CMK (cell line): ENCODE measurements around the gene SLC22A4.

Source experiments
- DNase-seq: peaks from one replicate; pipeline ENCODE4 v3.0.0-alpha.2; 2010; ENCODE audit warnings: low read depth

The SLC22A4 gene

DNA sequence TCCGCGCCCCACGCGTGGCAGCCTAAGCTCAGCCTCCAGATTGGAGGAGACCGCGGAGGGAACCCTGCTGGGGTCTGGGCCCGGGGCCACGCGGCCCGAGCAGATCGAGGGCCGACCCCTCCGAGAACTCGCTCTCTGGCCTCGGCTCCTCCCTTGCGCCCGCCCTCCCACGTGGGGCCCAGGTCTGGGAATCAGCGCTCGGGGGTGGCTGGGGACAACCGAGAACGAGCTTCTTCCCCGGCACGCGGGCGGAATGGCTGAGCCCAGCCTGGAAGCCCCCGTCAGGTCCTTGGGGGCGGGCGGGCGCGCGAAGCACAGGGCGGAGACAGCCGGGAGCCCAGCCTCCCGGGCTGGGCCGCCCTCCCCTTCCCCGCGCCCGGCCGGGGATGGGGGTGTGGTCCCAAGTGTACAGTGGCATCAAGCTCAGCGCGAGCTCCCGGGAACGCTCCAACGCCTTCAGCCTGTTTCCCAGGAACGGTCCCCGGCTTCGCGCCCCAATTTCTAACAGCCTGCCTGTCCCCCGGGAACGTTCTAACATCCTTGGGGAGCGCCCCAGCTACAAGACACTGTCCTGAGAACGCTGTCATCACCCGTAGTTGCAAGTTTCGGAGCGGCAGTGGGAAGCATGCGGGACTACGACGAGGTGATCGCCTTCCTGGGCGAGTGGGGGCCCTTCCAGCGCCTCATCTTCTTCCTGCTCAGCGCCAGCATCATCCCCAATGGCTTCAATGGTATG is at the start of gene SLC22A4:
SLC22A4 (plus strand) TSS at position 403 of the 736 bp plus-strand sequence; CDS start at position 626, 223 bp downstream.
- no peak for DNase-seq

DNA sequence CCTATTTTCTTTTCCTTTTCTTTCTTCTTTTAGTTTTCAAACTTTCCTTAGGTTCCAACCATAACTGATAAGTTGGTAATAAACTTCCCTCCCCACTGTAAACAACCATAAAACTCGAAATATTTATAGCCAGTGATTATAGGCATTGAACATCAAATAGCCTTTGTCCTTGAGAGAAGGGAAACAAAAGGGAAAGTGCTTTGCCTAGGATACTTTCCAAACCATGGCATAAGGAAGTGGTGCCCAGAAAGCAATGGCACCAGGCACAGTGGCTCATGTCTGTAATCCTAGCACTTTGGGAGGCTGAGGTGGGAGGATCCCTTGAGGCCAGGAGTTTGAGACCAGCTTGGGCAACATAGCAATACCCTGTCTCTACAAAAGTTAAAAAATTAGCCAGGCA is 48.6 kb upstream of the SLC22A4 start:
- no peak for DNase-seq

DNA sequence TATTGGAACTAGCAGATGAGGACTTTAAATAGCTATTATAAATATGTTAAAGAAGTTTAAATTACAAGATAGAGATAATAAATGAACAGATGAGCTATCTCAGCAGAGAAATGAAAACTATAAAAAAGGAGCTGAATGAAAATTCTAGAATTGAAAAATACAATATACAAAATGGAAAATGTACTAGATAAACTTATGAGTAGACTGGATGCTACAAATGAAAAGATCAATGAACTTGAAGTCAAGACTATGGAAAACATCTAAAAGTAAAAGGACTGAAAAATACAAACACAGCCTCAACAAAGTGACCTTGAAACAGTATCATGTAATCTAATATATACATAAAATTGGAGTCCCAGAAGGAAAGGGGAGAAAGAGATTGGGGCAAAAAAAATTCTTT is 47.4 kb upstream of the SLC22A4 start:
- no peak for DNase-seq

DNA sequence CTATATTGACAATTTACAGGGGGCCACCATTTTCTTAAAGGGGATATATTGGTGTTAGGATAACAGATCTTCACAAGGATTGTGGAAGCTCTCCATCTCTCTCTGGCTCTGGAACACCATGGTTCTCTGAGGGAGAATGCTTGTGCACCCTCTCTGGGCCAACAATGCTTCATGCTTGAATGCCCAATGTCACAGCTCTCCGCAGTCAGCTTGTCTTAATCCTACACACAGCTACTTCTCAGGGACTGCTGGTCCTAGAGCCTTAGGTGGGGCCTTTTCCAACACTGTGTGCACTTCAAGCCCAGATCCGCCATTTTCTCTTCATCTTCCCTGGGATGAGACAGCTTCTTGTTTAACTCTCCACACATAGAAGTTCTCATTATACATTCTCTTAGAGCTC is 43.6 kb upstream of the SLC22A4 start:
- DNase-seq = no peak

DNA sequence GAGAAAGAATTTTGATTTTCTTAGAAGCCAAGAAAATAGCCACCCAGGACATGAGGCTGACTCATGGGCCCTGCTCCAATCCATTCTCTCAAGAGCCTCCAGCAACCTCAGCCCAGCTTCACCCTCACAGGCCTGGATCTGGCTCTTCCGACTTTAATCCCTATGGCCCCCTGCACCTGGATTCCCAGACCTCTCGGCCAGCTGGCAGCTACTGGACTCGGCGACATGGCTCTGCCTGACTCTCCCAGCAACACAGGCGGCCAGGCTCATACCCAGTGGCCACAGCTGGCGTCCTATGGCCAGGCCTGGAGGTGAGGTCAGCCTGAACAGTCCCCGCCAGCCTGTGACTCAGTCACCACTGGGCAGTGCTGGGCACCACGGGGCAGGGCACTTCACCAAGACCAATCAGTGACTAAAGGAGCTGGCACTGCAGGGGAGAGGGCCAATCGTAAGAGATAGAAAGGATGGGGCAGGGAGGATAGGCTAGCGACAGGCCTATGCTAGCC is 42.9 kb upstream of the SLC22A4 start:
- no peak for DNase-seq

DNA sequence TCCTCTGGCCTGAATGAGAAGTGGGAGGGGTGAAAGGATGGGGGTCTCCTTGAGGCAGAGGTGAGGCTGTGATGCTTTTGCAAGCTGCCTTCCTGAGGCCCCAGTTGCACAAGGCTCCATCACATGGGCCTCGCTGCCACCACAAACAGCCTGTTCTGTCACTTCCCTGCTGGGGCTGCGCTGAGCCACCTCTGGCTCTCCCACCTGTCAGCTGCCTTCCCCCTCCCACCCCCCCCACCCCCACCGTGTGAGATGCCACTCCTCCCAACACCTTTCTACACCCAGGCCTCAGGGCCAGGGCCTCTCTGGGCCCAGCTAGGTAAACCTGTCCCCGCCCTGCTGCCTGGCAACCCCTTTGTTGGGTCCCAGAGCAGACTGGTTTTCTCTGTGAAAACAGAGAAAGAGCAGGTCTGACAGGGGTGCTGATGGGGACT is 41.2 kb upstream of the SLC22A4 start:
- no peak for DNase-seq

DNA sequence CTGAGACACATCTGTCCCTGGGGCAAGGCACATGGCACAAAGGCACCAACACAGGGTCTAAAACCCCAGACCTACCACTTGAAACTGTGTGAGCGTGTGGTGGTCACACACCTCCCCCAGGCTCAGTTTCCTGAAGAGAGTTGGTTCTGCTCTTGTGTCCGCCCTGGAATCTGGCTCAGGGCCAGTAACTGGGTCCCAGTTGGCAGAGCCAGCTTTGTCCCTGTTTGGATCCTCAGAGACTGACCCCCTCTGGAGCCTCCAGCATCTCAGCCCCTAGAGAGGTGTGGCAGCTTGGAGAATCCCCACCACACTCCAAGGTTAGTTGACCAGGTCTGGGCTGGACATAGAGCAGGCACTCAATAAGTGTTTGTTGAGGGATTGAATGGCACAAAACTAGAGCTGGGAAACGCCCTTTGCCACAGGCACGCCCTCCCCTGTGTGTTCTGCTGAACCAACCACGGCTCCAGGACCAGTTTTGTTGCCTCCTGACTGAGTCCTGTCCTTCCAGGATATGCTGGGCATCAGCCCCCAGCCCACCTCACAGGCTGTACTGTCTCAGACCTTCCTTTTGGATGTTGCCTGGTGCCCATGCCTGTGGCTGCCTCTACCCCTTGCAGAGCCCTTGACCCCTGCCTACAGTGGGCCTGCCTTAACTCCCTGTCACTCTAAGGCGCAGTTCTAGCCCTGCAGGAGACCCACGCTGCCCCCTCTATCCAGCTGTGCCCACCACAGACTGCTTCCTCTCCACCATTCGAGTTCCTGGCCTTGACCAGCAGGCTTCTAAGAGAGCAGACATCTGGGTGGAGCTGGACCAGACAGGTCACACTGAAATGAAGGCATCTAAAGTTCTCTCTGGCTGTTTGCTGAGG is 40.5 kb upstream of the SLC22A4 start:
- no peak for DNase-seq

DNA sequence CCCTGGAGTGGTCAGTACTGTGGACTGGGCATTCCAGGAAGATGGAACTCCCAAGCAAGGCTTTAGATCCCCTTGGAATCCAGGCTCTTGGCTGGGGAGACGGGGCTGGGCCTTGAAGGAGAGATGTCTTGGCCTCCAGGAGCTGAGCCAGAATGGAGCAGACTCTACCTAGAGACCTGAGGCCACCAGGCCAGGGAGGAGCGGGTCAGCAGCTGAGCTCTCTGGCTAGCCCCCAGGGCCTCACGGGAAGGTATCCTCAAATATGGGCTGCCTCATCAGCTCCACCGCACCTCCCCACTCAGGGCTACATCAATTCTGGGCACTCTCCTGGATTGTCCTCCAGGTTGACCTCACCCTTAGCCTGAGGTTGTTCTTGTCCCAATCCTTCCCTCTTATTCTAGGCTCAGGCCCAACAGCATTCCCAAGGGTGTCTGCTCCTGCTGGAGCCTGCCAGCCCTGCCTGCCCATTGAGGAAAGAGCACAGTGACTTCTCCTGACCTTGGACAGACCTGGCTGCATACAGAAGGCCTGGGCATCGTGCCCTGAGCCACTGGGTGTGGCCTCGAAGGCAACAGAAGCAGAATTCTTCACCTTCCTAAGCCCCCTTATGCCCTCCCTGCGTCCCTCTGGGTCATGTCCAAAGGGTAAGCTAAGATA is 39.7 kb upstream of the SLC22A4 start:
- no peak for DNase-seq

DNA sequence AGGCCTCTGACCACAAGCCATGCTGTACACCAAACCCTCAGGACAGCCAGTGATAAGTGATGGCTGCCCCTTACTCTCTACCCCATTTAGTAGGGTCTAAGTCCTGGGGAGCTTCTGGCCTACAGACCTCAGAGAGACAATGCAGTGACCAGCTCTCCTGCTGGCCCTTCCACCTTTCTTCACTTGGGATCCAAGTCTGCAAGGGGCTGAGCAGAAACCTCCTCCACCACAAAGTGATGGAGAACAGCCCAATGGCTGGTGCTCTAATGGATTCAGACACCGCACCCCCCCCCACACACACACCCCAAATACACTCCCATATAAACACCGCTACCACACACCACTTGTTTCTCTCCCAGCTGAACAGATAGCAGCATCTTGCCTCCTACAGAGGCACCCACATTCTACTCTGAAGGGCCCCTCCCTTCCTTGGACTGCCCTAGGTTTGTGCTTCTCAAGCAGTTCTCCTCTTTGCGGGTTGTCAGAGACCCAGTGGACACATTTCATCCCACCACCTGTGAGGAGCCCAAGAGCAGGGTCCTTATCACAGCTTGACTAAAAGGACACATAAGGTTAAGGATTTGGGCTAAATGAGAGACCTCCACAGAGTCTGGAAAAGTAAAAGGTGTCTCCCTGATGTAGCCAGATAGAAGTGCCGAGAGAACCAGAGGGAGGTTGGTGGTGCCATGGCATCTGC is 38.0 kb upstream of the SLC22A4 start:
- no peak for DNase-seq

DNA sequence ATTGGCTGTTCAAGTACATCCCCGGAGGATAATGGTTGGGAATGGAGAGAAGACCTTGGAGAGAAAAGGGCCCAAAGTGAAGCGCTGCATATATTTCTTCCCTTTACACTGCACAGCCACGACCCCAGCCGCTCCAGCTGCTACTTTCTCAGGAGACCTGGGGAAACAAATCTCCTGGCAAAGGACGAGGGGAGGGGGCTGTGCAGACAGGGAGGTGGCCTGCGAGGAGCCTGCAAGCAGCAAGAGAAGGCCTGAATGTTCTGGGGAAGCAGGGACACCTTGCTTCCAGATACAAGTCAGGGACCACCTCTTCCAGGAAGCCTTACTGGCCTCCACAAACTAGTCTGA is 37.4 kb upstream of the SLC22A4 start:
- no peak for DNase-seq

DNA sequence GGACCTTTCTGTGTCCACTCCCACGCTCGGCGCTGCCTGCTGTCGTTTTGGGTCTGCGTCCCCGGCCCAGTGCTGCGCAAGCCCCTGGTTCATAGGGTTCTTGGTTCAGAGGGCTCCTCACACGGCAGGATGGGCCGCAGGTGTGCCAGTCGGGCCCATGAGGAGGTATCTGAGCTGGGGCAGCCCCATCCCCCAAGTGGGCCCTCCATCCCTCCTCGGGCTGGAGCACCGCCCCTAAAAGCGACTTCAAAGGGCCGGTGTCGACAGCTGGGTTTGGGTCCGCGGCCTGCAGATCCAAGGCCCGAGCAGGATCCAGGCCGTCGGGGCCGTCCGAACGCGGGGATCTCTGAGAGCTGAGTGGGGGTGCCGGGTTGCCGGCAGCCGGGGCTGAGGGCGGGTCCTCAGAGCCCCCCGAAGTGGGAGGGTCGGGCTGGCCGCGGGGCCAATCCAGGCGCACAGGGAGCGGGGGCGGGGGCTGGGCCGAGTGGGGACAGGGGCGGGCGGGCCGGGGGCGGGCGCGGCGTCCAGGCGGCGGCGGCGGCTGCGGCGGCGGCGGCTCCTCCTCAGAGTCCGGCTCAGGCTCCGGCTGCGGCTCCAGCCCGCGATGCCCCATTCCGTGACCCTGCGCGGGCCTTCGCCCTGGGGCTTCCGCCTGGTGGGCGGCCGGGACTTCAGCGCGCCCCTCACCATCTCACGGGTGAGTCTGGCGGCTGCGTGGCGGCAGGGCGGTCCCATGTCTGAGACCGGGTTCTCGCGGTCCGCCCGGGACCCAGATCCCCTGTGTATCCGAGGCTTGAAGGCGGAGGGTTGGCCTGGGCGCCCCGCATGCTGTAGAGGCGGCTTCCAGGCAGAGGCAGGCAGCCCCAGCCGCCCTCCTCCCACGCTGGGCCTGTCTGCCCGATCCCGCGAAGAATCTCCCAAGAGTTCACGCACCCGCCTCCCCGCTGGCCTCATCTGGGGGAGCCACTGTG is 36.8 kb upstream of the SLC22A4 start, which contains the start of gene PDLIM4:
PDLIM4 (plus strand) TSS at position 566 of the 971 bp plus-strand sequence; CDS start at position 605, 39 bp downstream.
- DNase-seq = no peak

DNA sequence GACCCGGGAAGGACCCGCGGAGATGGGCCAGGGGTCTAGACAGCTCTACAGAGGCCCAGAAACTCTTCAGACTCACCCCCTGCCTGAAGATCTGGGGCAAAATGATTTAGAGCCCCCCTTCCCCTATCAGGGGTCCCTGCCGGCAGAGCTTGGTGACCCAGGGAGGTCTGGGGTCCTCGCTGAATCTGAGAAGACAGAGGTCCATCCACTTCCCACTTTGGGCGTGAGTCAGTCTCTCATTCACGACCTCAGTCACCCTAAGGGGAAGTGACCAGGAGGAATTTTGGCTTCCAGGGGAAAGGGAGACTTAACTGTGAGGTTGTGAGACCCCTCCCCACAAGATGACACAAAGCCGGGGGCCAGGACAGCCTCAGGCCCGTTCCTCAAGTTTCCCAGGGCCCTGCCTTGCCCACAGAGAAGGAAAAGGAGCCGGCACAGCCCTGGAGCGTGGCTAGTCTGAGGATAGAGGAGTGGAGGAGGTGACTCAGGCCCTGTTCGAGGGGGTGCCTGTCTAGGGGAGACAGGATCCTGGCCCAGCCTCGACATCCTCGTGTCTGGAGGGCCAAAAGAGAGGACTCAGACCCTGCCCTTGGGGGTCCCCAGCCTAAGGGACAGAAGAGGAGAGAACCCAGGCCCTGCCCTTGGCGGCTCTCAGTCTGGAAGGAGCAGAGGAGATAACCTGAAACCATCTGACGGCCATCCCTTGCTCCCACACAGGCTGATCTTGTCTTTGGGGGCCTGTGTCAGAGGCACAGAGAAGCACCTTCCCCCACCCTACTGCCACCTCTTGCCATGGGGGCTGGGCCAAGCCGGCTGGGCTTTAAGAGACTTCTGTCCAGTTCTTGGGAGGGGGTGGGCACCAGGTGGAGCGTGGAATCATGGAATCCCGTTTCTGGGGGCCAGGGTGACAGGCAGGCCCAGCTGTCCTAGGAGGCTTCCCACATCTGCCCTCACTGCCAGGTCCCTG is 35.8 kb upstream of the SLC22A4 start:
- DNase-seq = no peak

DNA sequence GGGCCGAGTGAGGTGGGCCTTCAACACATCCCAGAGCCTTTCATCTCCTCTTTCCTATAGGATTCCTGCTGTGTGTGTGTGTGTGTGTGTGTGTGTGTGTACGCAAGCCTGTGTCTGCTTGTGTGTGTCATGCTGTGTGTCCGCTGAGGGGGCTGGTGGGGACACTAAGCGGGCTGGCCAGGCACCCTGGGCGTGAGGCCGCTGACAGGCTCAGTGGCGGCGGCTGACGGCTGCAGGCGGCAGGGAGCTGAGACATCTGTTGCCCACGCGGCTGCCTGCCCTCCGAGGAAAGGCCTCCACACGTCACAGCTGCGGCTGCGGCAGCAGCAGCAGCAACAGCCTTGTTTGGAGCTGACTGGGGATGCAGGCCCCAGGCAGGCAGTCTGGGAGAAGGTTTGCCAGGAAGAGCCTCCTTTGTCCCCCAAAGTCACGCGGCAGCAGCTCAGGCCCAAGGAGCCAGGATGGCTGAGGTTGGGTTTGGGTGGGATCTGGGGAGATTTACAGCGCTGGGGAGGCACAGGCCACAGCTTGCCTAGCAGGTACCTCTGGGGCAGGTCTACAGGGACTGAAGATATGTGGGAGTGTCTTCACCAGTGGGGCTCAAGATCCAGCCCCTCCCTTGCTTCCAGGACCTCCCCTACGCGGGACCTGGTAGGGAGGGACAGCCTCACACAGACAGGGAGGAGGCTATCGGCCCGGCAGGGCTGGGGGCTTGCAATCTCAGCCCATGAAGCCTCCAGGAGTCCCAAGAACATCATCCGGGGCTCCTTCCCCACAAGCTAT is 34.9 kb upstream of the SLC22A4 start:
- DNase-seq = no peak

DNA sequence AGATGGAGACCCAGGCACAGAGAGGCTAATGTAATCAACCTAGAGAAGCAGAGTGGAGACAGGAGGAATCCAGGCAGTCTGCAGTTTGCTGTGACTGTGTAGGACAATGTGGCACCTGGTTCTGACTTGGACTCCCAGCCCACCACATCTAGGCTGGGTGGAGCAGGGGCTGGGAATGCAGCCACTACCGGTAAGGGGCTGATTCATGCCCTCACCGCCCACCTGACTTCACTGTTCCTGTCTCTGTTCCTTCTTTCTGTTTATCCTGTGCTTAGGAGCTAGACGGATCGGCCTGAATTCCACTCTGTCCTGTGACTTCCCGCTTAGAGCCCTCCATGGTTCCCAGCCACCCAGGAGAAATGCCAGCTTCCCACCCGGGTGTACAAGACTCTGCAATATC is 34.1 kb upstream of the SLC22A4 start:
- no peak for DNase-seq

DNA sequence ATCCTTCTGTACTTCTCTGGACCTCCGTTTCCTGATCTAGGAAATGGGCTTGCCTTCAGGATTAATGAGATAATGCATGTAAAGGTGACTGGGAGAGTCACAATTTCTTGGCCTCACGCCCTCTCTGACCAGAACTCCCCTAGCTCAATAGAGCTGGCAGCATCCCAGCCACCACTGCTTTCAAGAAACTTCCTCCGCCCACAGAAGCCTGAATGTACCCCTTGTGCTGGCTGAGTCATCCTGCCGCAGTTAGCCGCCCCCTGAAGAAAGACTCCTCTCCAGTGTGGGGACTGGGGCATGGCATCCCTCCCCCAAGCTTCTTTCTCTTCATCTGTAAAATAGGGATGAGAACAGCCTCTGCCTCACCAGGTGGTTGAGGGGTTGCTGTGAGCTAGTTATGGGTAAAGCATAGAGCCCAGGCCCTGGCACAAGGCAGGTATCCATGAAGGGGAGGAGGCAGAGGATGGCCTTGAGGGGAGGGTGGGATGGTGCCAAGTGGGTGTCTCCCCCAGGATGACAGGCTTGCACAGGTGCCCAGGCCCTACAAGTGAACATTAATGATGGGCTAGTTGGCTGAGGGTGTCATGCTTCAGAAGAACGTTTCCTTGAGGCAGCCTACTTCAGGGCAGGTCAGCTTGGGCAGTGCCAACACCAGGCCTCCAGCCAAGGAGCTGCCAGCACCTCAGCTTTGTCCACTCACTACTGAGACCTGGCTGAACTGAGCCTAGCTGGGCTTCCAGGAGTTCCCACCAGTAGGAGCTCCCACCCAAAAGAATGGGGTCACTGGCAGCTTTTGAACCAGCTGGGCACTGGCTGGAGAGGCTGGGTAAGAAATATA is 33.3 kb upstream of the SLC22A4 start:
- DNase-seq = no peak

DNA sequence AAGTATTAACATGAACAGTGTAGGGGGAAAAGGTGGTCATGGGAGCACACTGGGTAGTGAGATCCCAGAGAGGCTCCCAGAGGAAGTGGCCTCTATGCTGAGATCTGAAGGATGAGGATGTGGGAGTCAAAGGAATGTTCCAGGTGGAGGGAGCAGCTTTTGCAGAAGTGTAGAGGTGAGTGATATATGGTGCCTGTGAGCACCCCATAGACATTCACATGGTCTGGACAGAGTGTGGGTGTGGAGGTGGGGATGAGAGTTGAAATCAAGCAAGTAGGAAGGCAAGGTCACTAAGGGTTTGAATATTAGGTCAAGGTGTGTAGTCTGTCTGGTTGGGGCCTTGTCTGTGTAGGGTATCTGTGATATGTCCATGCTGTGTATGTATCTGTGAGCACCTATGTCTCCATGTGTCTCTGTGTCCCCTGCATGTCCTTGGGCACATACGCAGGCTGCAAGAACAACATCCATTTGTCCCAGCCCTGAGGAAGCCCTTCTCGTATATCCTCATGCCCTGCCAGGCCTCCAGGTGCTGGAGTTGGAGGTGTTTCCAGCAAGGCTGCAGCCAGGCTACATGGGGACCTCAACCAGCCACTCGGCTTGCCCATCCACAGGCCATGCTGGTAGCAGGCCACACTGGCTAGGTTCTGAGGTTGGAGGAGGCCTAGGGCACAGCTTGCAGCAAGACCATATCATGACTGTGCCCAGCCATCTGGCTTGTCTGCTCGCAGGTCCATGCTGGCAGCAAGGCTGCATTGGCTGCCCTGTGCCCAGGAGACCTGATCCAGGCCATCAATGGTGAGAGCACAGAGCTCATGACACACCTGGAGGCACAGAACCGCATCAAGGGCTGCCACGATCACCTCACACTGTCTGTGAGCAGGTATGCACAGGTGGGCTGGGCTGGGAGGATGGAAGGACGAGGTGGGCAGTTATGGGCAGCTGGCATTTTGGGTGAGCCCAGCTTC is 32.0 kb upstream of the SLC22A4 start:
- no peak for DNase-seq
